ENCODE data around the gene IQCE.

- TF ChIP-seq POLR2A (IDR thresholded peaks at IDR 0.05) = no peak
- no peak for TF ChIP-seq CTCF (IDR thresholded peaks at IDR 0.05)
- TF ChIP-seq EP300 (IDR thresholded peaks at IDR 0.05) = no peak
These were observed 69.3 kb downstream of the IQCE start for GRCh38 chr7:2628130-2628482.
